A673 (cell line): ENCODE results near the gene ACIN1. TPM values are rescaled to one million over a fixed set of nuclear protein-coding genes. Genes with fewer than 3 reads are reported as not detected.
"Not testable (repeated sequence)": the region's sequence is repeated elsewhere in the genome, so short reads cannot be mapped to it uniquely, and the experiment has no call there.

Experiments
- BruUV-seq: library from RNA; stranded (reverse); fragments of 400-500 nt; replicated peaks from 2 replicates; lab custom pipeline; 2021; lab: Mats Ljungman, UMichigan
- CTCF ChIA-PET: fragments of 300-600 bp; sonication (Branson Sonifier 250); formaldehyde crosslinking; loops from one replicate; lab custom pipeline; 2022; ENCODE audit warnings: antibody characterized with exemption; lab: Charles Lee
- POLR2A ChIA-PET: fragments of 300-600 bp; sonication (Branson Sonifier 250); formaldehyde crosslinking; loops from one replicate; lab custom pipeline; 2022; ENCODE audit warnings: antibody characterized with exemption; ENCODE audit not compliant: low non-redundant PET; lab: Charles Lee
- DNase-seq: peaks from one replicate; pipeline ENCODE4 v3.0.0-alpha.2; 2015; ENCODE audit warnings: low spot score
- H3K27ac ChIP-seq: fragments of 200-600 bp; sonication (generic); 2 replicates; pipeline ENCODE4 v1.5.1; 2016; ENCODE audit warnings: mixed run types, low read depth, mild to moderate bottlenecking, mixed read lengths, antibody characterized with exemption, low read length; ENCODE audit not compliant: poor library complexity, severe bottlenecking
- H3K27me3 ChIP-seq: fragments of 200-600 bp; sonication (generic); replicated peaks from 2 replicates; pipeline ENCODE4 v1.6.1; 2017; ENCODE audit warnings: mixed run types, low read depth, mild to moderate bottlenecking, mixed read lengths, antibody characterized with exemption, low read length; ENCODE audit not compliant: insufficient read depth, poor library complexity
- H3K36me3 ChIP-seq: fragments of 200-600 bp; sonication (generic); 2 replicates; pipeline ENCODE4 v1.6.1; 2016; ENCODE audit warnings: mixed run types, mild to moderate bottlenecking, mixed read lengths, antibody characterized with exemption, low read length; ENCODE audit not compliant: insufficient read depth, poor library complexity, severe bottlenecking
- H3K4me1 ChIP-seq: fragments of 200-600 bp; sonication (generic); 2 replicates; pipeline ENCODE4 v1.6.1; 2017; ENCODE audit warnings: mixed run types, mild to moderate bottlenecking, mixed read lengths, antibody characterized with exemption, low read length; ENCODE audit not compliant: insufficient read depth, poor library complexity, severe bottlenecking
- H3K4me3 ChIP-seq: fragments of 200-600 bp; sonication (generic); 2 replicates; pipeline ENCODE4 v1.5.1; 2016; ENCODE audit warnings: low read depth, mixed run types, mild to moderate bottlenecking, mixed read lengths, low read length; ENCODE audit not compliant: poor library complexity, severe bottlenecking
- H3K9me3 ChIP-seq: fragments of 200-600 bp; sonication (generic); 2 replicates; pipeline ENCODE4 v1.6.1; 2016; ENCODE audit warnings: mixed run types, low read depth, mild to moderate bottlenecking, mixed read lengths, antibody characterized with exemption, low read length; ENCODE audit not compliant: poor library complexity, severe bottlenecking
- CTCF ChIP-seq: fragments of 300-800, 200-600 bp; sonication (generic); conservative IDR thresholded peaks from 2 replicates; pipeline ENCODE4 v1.5.1; 2017; ENCODE audit warnings: low read depth, mild to moderate bottlenecking, antibody characterized with exemption, low read length, moderate library complexity, mixed read lengths
- EZH2 ChIP-seq: fragments of 200-600 bp; sonication (generic); IDR thresholded peaks from 2 replicates; pipeline ENCODE4 v1.6.1; 2017; ENCODE audit warnings: borderline replicate concordance, low read depth, mild to moderate bottlenecking, mixed read lengths, antibody characterized with exemption, low read length; ENCODE audit not compliant: poor library complexity, severe bottlenecking
- intact Hi-C: fragments of 100-400 bp; cut with micrococcal nuclease; formaldehyde crosslinking; loops from one replicate; pipeline ENCODE4 v1.10.0; 2022; ENCODE audit not compliant: unreplicated experiment
- total RNA-seq: library from RNA; stranded (reverse); gene quantifications from 2 replicates; pipeline ENCODE4 v1.2.3, GENCODE V29; 2021

Gene ACIN1
- total RNA-seq, 1 experiment from 2014 or later, result 339 TPM

- no TSS peak for BruUV-seq
- no peak overlapping the region for H3K27ac ChIP-seq
- no peak for TF ChIP-seq CTCF
- no peak for TF ChIP-seq EZH2
- no peak for DNase-seq
- peaks cover 13% of the 10 kb centered on the region for H3K27me3 ChIP-seq
- no peaks in the 10 kb centered on the region for H3K36me3 ChIP-seq
- no peaks in the 10 kb centered on the region for H3K9me3 ChIP-seq
- intact Hi-C loops, result no loop called here
- no peak overlapping the region for H3K4me3 ChIP-seq
- H3K4me1 ChIP-seq, result no peaks in the 10 kb centered on the region
- ChIA-PET CTCF (interaction anchor here (2.4 kb wide), 1 partner anchor 10 kb away, joined by 11 read pairs; no protein-coding TSS in a partner anchor), POLR2A (no interaction called here)
Observed at GRCh38 chr14:23110579-23111365, 15.8 kb upstream of the ACIN1 start.

- TF ChIP-seq CTCF (no peak), EZH2 (no peak)
- no peak overlapping the region for H3K4me3 ChIP-seq
- ChIA-PET POLR2A (no interaction called here), CTCF (interaction anchor here (0.7 to 1.7 kb wide), 4 partner anchors 15 to 123 kb away, joined by 3 to 19 read pairs (median 6); partner anchors contain the start of gene ACIN1)
- H3K27ac ChIP-seq, result no peak overlapping the region
- peaks cover 13% of the 10 kb centered on the region for H3K27me3 ChIP-seq
- DNase-seq, result no peak
- intact Hi-C loops, result loop anchor here (2.0 kb wide), 1 partner anchor 123 kb away; no protein-coding TSS in a partner anchor
- no TSS peak for BruUV-seq
- no peaks in the 10 kb centered on the region for H3K9me3 ChIP-seq
- no peaks in the 10 kb centered on the region for H3K4me1 ChIP-seq
- no peaks in the 10 kb centered on the region for H3K36me3 ChIP-seq
Observed at GRCh38 chr14:23109769-23110168, 14.8 kb upstream of the ACIN1 start.

GRCh38 chr14:23108169-23108568, 13.2 kb upstream of the ACIN1 start:
- BruUV-seq, POLR2A ChIA-PET: not testable (repeated sequence)

GRCh38 chr14:23107620-23108019, 12.7 kb upstream of the ACIN1 start:
- H3K4me3 ChIP-seq, H3K9me3 ChIP-seq, H3K4me1 ChIP-seq, H3K36me3 ChIP-seq, POLR2A ChIA-PET, DNase-seq, BruUV-seq, CTCF ChIA-PET, H3K27ac ChIP-seq: not testable (repeated sequence)
- peaks cover 13% of the 10 kb centered on the region for H3K27me3 ChIP-seq
- intact Hi-C loops, result loop anchor here (2.0 kb wide), 1 partner anchor 121 kb away; no protein-coding TSS in a partner anchor

More at GRCh38 chr14:23108169-23108568, 13.2 kb upstream of the ACIN1 start:
- not testable (repeated sequence) for H3K36me3 ChIP-seq, DNase-seq, H3K4me1 ChIP-seq, H3K27ac ChIP-seq, H3K4me3 ChIP-seq, H3K9me3 ChIP-seq
- intact Hi-C loops, result loop anchor here (2.0 kb wide), 1 partner anchor 121 kb away; no protein-coding TSS in a partner anchor
- CTCF ChIA-PET, result interaction anchor here (1.0 to 1.4 kb wide), 2 partner anchors 13 to 113 kb away, joined by 4 to 7 read pairs; partner anchors contain the start of genes ACIN1 and C14orf119
- H3K27me3 ChIP-seq, result peaks cover 13% of the 10 kb centered on the region
